Non-pigmented ciliary epithelial cell (primary cell): ENCODE data around the gene NRIP3.

Experiments used
- DNase-seq: peaks from one replicate; pipeline ENCODE4 v3.0.0-alpha.2; 2010; ENCODE audit warnings: low read depth

NRIP3 gene

GRCh38 chr11:9003573-9004182 is at the start of gene NRIP3:
Gene NRIP3, minus strand, starts transcription at chr11:9004001. Its CDS starts 66 bp downstream, at chr11:9003935.
- no peak for DNase-seq

DNA sequence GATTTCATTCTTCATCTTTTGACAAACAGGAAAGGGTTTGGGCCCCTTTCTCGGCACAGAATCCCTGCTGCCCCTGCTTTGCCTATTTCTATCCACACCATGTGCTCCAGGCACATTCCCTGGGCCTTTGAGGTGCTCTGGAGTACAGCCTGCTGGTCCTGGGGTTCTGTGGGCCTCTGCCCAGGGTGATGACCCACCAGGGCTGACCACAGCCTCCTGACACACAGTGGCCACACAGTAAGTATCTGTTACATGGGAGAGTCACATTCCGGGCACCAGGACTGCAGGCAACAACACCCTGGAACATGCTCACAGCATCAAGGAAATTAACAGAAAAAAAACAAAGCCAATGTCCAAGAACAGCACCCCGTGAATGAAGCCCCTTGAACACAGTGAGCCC is 48.5 kb upstream of the NRIP3 start:
- DNase-seq = no peak

DNA sequence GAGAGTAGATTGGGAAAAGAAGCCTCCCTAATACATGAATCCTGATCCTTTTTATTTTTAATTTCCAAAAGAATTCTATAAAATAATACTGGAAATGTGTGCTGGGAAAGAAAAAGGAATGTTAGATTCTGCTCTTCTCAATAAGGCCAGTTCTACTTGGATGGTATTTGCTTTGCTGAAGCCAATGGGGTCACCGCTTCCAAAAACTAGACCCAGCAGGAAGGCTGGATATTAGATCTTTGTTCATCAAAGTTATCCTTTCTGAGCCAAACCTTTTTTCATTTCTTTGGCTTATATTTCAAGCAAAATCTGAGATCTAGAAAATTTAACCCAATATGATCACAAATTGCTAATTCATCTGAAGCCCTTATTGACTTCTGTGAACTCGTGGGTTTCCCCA is 46.2 kb upstream of the NRIP3 start:
- no peak for DNase-seq

DNA sequence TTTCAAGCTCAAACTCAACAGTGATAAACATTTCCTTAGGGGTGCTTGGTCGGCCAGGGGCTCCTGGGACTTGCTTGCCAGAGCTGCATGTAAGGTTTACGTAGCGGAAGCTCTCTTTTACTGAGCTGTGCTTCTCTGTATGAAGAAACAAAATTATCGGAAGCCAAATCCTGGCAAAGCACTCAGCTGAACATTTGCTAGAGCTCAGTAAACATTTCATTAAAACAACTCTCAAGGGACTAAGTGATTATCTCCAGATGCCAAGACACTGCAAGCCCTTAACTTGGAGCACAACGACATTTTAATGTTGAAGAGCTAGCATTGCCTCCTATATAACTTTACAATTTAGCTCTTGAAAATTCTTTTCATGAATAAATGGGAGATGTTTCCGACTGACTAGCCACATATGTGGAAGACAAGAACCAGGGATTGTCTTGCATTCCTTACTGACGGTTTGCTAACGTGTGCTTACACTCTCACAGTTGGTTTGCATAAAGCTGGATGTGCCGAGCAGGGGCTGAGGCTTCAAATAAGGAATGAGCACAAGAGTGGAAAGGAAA is 44.2 kb upstream of the NRIP3 start:
- no peak for DNase-seq

DNA sequence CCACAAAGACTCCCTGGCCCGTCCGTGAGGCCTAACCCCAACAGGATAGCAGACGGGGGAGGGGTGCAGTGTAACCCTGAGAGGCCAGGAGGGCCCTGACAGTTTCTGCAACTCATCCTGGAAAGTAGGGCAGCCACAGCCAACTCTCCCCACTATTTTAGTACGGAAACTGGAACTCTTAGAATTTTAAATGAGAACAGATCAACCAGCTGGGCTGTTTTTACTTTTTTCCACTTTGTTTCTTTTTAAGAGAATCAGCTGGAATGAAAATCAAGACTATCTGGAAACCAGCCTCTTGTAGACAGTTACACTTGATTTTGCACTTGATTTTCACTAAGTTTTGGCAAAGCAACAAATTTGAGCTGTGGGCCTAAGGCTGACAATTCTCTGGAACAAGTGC is 42.7 kb upstream of the NRIP3 start:
- DNase-seq = no peak

GRCh38 chr11:9042488-9042887 is 38.7 kb upstream of the NRIP3 start:
- DNase-seq = no peak

DNA sequence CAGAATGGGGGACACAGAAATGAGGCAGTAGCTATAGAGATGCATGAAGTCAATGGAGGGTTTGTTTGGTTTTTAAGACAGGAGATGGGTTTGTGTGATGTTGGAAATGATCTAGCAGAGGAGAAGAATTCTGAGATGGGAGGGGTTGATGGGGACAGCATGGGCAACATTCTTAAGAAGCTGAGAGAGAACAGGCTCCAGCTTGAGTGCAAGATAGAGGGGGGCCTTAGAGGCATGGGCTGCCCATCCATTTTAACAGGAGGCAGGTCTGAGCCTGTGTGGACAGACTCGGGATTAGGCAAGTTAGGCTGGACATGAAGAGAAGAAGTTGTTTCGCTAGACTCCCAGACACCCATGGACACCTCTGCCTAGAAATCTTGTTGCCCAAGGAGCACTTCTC is 37.9 kb upstream of the NRIP3 start:
- no peak for DNase-seq

DNA sequence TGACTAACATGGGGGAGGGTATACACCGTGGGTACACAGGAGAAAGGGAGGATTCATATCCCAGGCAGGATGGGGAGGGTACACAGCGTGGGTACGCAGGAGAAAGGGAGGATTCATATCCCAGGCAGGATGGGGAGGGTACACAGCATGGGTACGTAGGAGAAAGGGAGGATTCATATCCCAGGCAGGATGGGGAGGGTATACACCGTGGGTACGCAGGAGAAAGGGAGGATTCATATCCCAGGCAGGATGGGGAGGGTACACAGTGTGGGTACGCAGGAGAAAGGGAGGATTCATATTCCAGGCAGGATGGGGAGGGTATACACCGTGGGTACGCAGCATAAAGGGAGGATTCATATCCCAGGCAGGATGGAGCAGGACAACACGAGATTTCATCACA is 36.6 kb upstream of the NRIP3 start:
- DNase-seq = no peak

DNA sequence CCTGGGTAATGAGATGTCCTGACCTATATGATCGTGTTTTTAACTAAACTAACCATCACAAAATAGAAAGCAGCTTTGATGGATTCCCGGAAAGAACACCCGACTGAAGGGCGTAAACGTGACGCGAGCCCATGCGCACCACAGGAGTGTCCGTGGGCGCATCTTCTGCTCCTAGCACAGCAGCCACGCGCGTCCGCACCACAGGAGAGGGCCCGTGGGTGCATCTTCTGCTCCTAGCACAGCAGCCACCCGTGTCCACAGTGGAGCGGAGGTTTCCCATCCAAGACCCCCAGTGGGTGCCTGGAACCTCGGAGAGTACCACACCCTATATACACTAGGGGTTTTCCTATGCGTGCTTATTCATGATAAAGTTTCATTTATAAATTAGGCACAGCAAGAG is 36.1 kb upstream of the NRIP3 start:
- DNase-seq = no peak

DNA sequence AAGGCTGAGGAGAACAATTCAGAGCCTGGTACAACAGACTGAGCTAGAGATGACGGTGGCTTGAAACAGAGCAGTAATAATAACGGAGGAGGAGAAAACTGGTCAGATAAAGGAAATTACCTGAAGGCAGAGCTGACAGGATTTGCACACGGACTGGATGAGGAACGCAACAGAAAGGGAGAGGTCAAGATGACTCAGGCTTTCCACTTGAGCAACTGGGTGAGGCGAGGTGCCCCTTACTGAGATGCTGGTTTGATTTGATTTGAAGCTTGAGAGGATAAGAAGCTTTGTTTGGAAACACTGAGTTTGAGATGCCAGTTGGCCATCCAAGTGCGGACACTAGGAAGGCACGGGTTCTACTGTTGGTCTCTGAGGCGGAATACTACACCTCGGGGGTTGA is 35.4 kb upstream of the NRIP3 start:
- DNase-seq = no peak

DNA sequence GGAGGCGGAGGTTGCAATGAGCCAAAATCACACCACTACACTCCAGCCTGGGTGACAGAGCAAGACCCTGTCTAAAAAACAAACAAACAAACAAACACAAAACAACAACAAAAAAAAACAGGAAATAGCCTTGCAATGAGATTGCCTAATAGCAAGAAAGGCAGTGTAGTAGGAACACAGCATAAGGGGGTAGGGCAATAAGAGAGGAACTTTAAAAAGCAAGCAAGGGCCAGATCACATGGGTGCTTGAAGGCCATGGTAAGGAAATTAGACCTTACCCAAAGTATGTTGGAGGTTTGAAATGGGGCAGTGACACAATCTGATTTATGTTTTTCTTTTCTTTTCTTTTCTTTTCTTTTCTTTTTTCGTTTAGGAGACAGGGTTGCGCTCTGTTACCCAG is 34.7 kb upstream of the NRIP3 start:
- no peak for DNase-seq

DNA sequence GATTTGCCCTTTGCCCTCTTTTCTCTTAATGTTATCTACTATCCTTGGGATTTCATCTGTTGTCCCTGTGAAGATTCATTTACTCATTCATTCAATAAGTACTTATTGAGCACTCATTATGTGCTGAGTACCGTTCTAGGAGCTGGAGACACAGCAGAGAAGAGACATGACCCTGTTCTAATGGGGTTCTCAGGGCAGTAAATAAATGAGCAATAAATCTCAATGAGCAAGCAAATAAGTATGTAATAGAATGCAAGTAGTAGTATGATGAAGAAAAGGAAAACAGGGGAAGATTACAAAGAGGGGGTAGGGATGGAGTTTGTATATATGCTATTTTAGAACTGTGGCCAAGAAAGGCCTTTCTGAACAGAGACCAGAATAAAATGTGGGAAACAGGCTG is 34.2 kb upstream of the NRIP3 start:
- no peak for DNase-seq

DNA sequence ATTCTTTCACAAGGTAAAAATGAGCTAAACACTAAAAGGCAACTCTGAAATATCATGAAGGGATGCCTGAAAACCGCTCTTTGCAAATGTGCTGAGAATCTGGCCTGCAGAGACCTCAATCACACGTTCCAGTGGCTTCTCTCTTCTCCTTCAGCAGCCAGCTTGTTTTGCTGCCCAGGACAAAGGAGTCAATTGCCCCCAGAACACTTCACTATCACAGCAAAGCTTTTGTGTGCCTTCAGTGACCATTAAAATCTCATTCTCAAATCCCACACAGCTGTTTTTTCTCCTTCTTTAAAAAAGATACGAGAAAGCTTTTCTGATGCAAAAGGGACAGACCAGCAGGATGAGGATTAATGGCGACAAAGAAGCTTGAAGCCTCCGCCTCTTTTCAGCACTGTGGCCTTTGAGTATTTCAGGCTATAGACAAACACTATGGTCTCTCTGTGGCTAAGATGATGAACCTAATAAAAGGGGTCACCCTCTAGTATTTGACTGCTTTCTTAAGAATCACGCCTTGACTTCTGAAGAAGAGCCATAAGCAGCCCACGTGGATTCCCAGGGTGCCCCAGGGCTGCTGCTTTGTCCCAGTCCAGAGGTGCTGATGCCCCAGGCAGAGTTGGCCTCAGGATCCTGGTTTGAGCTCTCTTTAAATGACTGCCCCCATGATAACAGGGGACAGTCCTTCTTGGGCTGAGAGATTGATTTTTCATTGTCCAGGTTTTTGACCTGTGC is 33.4 kb upstream of the NRIP3 start:
- no peak for DNase-seq

DNA sequence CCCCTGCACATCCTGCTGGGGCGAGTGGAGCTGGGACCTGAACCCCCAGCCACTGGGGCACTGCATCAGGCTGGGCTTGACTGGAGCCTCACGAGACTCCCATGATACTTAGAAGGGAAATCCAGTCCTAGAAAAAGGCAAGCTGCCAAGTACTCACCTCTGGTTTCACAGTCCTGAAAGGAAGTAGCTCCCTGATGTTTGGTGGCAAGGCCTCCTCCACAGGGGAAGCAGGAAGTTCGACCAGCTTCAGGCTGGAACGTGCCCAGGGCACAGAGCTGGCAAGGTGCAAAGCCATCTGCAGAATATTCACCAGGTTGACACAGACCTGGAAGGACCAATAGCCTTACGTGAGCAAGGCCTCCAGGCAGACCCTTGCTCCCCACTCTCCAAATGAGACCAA is 26.8 kb upstream of the NRIP3 start:
- no peak for DNase-seq

DNA sequence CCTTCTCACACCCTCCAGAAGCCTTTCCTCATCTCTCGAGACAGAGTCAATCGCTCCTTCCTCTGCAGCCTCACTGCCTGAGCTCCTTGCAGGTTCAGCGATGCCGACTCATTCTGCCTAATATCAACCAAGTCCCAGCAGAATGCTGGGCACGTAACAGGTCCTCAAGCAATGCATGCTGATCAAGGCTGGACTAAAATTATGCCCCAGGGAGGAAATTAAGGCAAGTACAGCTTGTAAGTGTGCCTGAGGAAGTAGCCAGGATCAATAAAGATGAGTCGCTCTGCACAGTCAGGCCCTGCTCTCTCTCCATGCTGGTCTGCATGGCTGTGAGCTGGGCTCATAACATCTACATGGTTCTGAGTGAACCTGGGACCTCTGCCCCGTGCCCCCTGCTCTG is 25.6 kb upstream of the NRIP3 start:
- no peak for DNase-seq

GRCh38 chr11:9028581-9028980 is 24.8 kb upstream of the NRIP3 start:
- DNase-seq = no peak

- DNase-seq = no peak
These were observed 21.5 kb upstream of the NRIP3 start for GRCh38 chr11:9025101-9025850.

GRCh38 chr11:9022961-9023680 is 19.3 kb upstream of the NRIP3 start:
- DNase-seq = no peak

DNA sequence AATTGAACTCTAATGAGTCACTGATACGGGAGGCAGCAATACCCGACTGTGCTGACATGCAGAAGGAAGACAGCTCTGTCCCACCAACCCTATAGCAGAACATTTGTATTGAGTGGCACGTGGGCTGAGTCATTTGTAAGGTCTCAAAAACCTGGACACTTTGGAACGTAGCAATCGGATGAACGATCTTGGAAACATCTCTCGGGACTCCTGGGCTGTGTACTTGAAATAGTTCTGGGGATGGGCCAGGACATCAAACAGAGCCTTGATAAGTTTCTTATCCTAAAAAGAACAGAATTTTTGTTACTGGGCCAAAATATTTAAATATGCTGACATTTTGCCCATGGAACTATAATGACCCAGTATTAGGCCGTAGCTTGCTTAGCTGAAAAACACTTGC is 17.1 kb upstream of the NRIP3 start:
- no peak for DNase-seq

DNA sequence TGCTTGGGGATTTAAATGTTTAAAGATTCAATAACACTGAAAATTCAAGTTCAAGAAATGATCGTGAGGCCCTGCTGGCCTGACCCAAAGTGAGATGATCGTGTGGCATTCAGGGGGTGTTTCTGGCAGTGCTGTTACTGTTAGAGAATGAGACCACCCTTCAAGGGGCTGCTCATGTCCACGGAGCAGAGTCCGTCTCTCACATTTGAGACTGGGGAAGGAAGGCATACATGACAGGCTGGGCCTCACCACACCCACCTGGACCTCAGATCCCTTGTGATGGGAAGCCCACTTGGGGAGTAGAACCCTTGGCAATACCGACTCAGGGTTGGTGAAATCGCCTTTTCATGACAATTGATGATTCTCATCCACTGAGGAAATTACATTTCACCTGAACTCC is 16.1 kb upstream of the NRIP3 start:
- no peak for DNase-seq

DNA sequence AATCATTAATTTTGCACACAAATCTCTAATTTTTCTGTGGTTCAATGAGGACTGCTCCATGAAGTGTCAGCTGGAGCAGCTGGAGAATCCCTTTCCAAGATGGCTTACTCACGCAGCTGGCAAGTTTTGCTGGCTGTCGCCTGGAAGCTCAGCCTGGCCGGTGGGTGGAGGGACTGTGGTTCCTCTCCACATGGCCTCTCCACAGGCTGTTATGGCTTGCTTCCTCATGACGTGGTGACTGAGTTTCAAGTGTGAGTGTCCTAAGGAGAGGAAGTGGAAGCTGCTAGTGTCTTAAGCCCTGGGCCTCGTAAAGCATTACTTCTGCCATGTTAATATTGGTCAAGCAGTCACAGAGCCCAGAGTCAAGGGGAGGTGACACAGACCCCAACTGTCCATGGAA is 14.0 kb upstream of the NRIP3 start:
- DNase-seq = no peak

- DNase-seq = no peak
These were observed 13.3 kb upstream of the NRIP3 start for GRCh38 chr11:9016916-9017642.
